Caki2 (cell line): Measurements from ENCODE around the gene MYDGF. TPM values are rescaled to one million over a fixed set of nuclear protein-coding genes. Genes with fewer than 3 reads are reported as not detected.

Source experiments
- DNase-seq: peaks from one replicate; pipeline ENCODE4 v3.0.0-alpha.2; 2015; ENCODE audit warnings: low read depth
- in situ Hi-C: cut with HindIII; loops from 2 replicates; pipeline ENCODE4 v1.10.0; 2016; ENCODE audit warnings: low sequenced_read_pairs, low pct_unique_long_range_greater_than_20kb, mixed read lengths
- total RNA-seq: library from RNA; depleted of rRNA; stranded (reverse); fragments of >200 nt; shearing (Covaris generic); gene quantifications from 2 replicates; pipeline ENCODE4 v1.2.3, GENCODE V29; 2014; ENCODE audit warnings: low replicate concordance; rRNA removed

Gene MYDGF
- total RNA-seq, 1 experiment from 2014 or later: 379 TPM

- in situ Hi-C loops: no loop called here
- DNase-seq: peak; percentile 80
These were observed 36.8 kb downstream of the MYDGF start for GRCh38 chr19:4633140-4633967.

- DNase-seq: peak; percentile 59
- in situ Hi-C loops: no loop called here
These were observed 45.3 kb downstream of the MYDGF start for GRCh38 chr19:4624733-4625362.

- in situ Hi-C loops: no loop called here
- DNase-seq: peak; percentile 53
These were observed 45.8 kb downstream of the MYDGF start for GRCh38 chr19:4624301-4624700.

GRCh38 chr19:4622695-4623421 lies 47.3 kb downstream of the MYDGF start:
- in situ Hi-C loops: no loop called here
- DNase-seq: no peak

GRCh38 chr19:4620675-4621074 lies 49.5 kb downstream of the MYDGF start:
- in situ Hi-C loops: no loop called here
- DNase-seq: no peak

- in situ Hi-C loops: no loop called here
- no peak for DNase-seq
These were observed 50.4 kb downstream of the MYDGF start for GRCh38 chr19:4619668-4620294.

GRCh38 chr19:4618019-4618418 lies 52.1 kb downstream of the MYDGF start:
- in situ Hi-C loops: no loop called here
- no peak for DNase-seq

GRCh38 chr19:4613254-4613751 lies 56.8 kb downstream of the MYDGF start:
- no peak for DNase-seq
- in situ Hi-C loops: no loop called here

- in situ Hi-C loops: no loop called here
- no peak for DNase-seq
These were observed 60.1 kb downstream of the MYDGF start for GRCh38 chr19:4609878-4610511.

Other genes with a start within 250 kb of the MYDGF start
- gene UBXN6, start 212.5 kb downstream of the MYDGF start, total RNA-seq: 185 and 223 TPM in 2 replicates
- gene HDGFL2, start 198.0 kb downstream of the MYDGF start, total RNA-seq: 68.4 and 71.6 TPM in 2 replicates
- gene PLIN4, start 151.9 kb downstream of the MYDGF start, total RNA-seq: 0.24 TPM in 1 of 2 replicates, not detected in the other
- gene PLIN5, start 135.1 kb downstream of the MYDGF start, total RNA-seq: not detected in 2 replicates
- gene LRG1, start 130.3 kb downstream of the MYDGF start, total RNA-seq: not detected in 2 replicates
- gene SEMA6B, start 110.7 kb downstream of the MYDGF start, total RNA-seq: 27.5 and 35.7 TPM in 2 replicates
- gene TNFAIP8L1, start 30.8 kb downstream of the MYDGF start, total RNA-seq: 8.0 and 10.0 TPM in 2 replicates
- 36.6 and 64.2 TPM in 2 replicates for gene DPP9, start 53.5 kb upstream of the MYDGF start, total RNA-seq
- gene FEM1A, start 121.4 kb upstream of the MYDGF start, total RNA-seq: 10.5 and 13.3 TPM in 2 replicates
- 2.6 and 10.5 TPM in 2 replicates for gene TICAM1, start 161.4 kb upstream of the MYDGF start, total RNA-seq
- gene PLIN3, start 197.3 kb upstream of the MYDGF start, total RNA-seq: 320 and 387 TPM in 2 replicates
- gene ARRDC5, start 232.6 kb upstream of the MYDGF start, total RNA-seq: not detected in 2 replicates
- 64.8 and 65.6 TPM in 2 replicates for gene UHRF1, start 239.2 kb upstream of the MYDGF start, total RNA-seq